Measurements from ENCODE around the gene CDH16.
A peak's percentile ranks its signal among the peaks of the same experiment; 100 is the strongest.

The CDH16 gene

DNA sequence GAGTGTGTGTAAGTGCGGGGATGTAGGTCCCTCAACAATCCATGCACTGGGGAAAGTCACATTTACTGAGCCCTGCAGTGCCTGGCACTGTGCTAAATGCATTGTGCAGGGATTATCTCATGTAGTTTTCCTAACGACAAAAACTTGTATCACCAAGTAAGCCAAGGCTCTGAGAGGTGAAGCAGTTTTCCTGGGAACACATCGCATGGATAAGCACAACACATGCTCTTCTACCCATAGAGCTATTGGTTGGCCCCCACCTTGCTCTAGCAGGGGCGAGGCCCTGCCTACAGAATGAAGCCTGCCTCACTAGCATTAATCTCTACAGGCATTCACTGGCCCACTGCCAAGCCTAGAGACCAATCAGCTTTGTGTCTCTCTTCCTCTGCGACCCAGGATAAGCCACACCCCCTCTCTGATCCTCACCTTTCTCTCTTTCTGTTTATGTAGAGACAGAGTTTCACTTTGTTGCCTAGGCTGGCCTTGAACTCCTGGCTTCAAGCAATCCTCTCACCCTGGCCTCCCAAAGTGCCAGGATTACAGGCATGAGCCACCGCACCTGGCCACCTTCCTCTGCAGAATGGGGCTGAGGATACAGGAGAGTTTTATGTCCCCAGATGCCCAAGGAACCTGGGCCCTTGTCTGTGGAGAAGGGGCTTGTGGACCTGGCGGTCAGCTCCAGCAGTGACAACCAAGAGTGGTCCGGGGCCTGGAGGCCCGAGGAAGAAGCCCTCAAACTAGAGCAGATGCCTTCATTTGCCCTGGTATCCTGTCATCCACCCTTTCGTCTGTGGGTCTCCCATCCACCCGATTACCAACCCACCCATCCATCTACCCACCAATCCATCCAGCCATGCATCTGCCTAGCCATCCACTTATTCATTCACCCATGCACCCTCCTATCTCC lies 12.8 kb downstream of the CDH16 start:
- no peak overlapping the region for H3K4me3 ChIP-seq
- peaks cover 65% of the 10 kb centered on the region for H3K4me1 ChIP-seq
- H3K9ac ChIP-seq = no peak overlapping the region
- TF ChIP-seq Cebpa-rat (IDR thresholded peaks at IDR 0.05) = no peak
- H3K27ac ChIP-seq = no peak overlapping the region
- no peaks in the 10 kb centered on the region for H4K20me1 ChIP-seq
- peak overlapping the region; percentile 53 for H3K4me2 ChIP-seq
- no peaks in the 10 kb centered on the region for H3K36me3 ChIP-seq
- H3K9me3 ChIP-seq = no peaks in the 10 kb centered on the region
- no peaks in the 10 kb centered on the region for H3K27me3 ChIP-seq

- no peak for TF ChIP-seq Cebpa-rat (IDR thresholded peaks at IDR 0.05)
- Histone ChIP-seq H3K9me3 (no peaks in the 10 kb centered on the region), H3K4me3 (no peak overlapping the region), H3K27ac (peak overlapping the region; percentile 54; the same call in 1 of the 2 replicates), H4K20me1 (no peaks in the 10 kb centered on the region), H3K9ac (no peak overlapping the region), H3K36me3 (no peaks in the 10 kb centered on the region), H3K4me1 (peaks cover 72% of the 10 kb centered on the region), H3K4me2 (peak overlapping the region; percentile 83), H3K27me3 (no peaks in the 10 kb centered on the region)
Observed at GRCh38 chr16:66904846-66905632, 13.6 kb downstream of the CDH16 start.

- H3K36me3 ChIP-seq = no peaks in the 10 kb centered on the region
- H3K27me3 ChIP-seq = no peaks in the 10 kb centered on the region
- no peaks in the 10 kb centered on the region for H4K20me1 ChIP-seq
- H3K9ac ChIP-seq = peak overlapping the region; percentile 20; the same call in 1 of the 2 replicates
- no peaks in the 10 kb centered on the region for H3K9me3 ChIP-seq
- H3K4me1 ChIP-seq = peaks cover 78% of the 10 kb centered on the region
- no peak overlapping the region for H3K4me3 ChIP-seq
- H3K27ac ChIP-seq = peak overlapping the region; percentile 54; the same call in 1 of the 2 replicates
- TF ChIP-seq Cebpa-rat (IDR thresholded peaks at IDR 0.05) = no peak
- H3K4me2 ChIP-seq = peak overlapping the region; percentile 83
Observed at GRCh38 chr16:66904428-66904845, 14.2 kb downstream of the CDH16 start.

DNA sequence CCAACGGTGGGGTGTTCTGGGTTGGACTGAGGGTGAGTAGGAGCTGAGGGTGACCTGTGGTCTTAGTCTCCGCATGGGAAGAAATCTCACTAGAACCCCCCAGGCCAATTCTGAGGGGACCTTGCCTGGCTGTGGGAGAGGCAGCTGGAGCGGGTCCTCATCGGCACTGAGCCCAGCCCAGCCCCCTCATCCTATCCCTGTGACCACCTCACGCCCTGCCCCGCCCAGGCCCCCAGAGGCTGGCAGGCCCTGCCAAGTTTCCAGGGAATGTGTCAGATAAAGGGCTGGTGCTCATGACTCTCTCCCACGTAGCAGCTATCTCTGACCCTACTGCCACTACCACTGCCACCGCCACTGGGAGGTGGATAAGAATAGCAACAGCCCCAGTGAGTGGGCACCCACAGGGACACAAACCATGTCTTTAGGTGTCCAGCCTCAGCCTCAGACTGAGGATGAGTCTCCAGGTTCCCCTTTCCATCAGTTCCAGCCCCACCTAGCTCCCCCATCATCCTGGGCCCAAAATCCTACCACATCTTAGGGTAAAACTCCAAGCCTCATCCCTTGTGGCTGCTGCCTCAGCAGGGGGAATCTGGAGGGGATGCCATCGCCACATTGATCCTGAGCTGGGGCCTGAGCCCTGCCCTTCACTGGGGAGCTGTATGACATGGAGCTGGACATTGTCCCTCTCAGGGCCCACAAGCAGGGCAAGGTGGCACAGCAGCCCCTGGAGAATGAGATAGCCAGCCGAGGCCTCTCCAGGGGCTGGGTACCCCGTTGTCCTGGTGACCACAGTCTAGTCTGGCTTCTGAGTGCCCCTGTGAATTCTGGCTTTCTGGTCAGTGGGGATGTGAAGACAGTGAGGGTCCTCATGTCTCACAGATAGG lies 14.9 kb downstream of the CDH16 start:
- Histone ChIP-seq H3K27ac (peak overlapping the region; percentile 54), H3K27me3 (no peaks in the 10 kb centered on the region), H4K20me1 (no peaks in the 10 kb centered on the region), H3K4me3 (0 out of 2 replicates have a peak overlapping the region, but pooled peaks have one; percentile 33), H3K9me3 (no peaks in the 10 kb centered on the region), H3K4me1 (peaks cover 81% of the 10 kb centered on the region), H3K4me2 (peak overlapping the region; percentile 83), H3K36me3 (no peaks in the 10 kb centered on the region), H3K9ac (peak overlapping the region; percentile 20; the same call in 1 of the 2 replicates)
- TF ChIP-seq Cebpa-rat (IDR thresholded peaks at IDR 0.05) = no peak

DNA sequence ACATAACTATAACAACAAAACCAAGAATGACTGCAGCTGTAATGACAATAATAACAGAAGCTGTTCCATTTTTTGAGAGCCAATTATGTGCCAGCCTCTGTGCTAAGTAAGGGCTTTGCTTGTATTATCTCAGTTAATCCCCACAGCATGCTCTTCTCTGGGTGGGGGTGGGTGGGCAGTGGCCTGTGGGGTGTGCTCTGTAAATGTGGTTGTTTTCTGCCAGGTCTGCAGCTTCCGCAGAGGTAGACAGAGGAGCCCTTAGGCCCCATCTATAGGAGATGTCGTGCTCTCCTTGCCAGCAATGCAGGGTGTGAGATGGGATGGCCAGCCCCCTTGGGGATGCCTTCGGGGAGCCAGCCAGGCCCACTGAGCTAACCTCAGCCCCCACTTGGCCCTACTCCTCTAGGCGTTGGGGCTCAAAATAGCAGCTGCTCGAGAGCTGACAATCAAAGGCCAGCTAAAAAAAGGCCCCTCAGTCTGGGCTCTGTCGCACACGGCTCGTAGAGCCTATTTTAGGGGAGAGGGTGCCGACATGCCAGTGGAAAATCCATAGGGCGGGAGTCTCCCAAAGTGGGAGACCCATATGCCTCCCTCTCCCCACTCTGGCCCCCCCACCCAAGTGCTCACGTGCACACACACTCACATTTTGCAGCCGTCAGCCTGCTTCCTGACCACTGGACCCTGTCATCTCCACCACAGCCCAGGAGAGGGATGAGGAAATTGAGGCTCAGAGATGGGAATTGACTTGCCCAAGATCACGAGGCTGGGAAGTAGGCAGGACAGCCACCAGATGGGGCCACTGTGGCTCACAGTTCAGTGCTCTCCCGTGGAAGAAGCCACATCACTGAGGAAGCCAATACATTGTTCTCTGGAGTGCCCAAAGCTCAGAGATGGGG lies 15.8 kb downstream of the CDH16 start:
- Histone ChIP-seq H3K9ac (peak overlapping the region; percentile 20; the same call in 1 of the 2 replicates), H3K4me1 (peaks cover 73% of the 10 kb centered on the region), H3K36me3 (no peaks in the 10 kb centered on the region), H3K4me3 (0 out of 2 replicates have a peak overlapping the region, but pooled peaks have one; percentile 33), H3K27me3 (no peaks in the 10 kb centered on the region), H4K20me1 (no peaks in the 10 kb centered on the region), H3K27ac (peak overlapping the region; percentile 54), H3K4me2 (peak overlapping the region; percentile 83), H3K9me3 (no peaks in the 10 kb centered on the region)
- no peak for TF ChIP-seq Cebpa-rat (IDR thresholded peaks at IDR 0.05)

DNA sequence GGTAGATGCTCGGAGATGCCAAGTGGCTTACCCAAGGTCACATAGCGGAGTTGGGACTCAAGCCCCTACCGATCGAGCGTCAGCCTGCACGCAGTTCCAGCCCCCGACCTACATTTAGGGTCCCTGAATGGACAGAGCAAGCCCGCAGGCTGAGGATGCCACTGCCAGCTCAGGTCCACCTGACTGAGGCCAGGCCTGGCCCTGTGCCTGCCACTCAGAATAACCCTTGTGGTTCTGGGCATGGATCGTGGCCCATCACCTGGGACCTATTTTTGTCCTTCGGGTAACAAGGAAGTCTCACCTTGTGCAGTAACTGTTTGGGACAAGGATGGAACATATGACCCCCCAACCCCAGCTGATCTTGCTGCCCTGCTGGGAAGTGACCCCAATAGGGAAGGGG lies 17.1 kb downstream of the CDH16 start:
- Histone ChIP-seq H3K27ac (peak overlapping the region; percentile 51; the same call in 1 of the 2 replicates), H3K36me3 (no peaks in the 10 kb centered on the region), H3K9ac (no peak overlapping the region), H3K4me1 (peaks cover 70% of the 10 kb centered on the region), H3K4me3 (no peak overlapping the region), H3K9me3 (no peaks in the 10 kb centered on the region), H3K4me2 (peak overlapping the region; percentile 83), H3K27me3 (no peaks in the 10 kb centered on the region), H4K20me1 (no peaks in the 10 kb centered on the region)
- no peak for TF ChIP-seq Cebpa-rat (IDR thresholded peaks at IDR 0.05)

- Histone ChIP-seq H3K9ac (no peak overlapping the region), H3K9me3 (no peaks in the 10 kb centered on the region), H3K4me3 (no peak overlapping the region), H3K36me3 (no peaks in the 10 kb centered on the region), H3K4me2 (peak overlapping the region; percentile 83), H3K27ac (peak overlapping the region; percentile 51; the same call in 1 of the 2 replicates), H3K27me3 (no peaks in the 10 kb centered on the region), H3K4me1 (peaks cover 72% of the 10 kb centered on the region), H4K20me1 (no peaks in the 10 kb centered on the region)
- no peak for TF ChIP-seq Cebpa-rat (IDR thresholded peaks at IDR 0.05)
Observed at GRCh38 chr16:66900721-66901441, 17.8 kb downstream of the CDH16 start.
